Measurements from ENCODE around the gene ZBTB39.
"Not testable (repeated sequence)": the region's sequence is repeated elsewhere in the genome, so short reads cannot be mapped to it uniquely, and the experiment has no call there.

The ZBTB39 gene

GRCh38 chr12:56980941-56981530 lies 25.3 kb downstream of the ZBTB39 start:
- Histone ChIP-seq H3K27ac (ENCODE audit: insufficient read depth, low read depth, low read length, poor library complexity, severe bottlenecking) (no peak overlapping the region), H3K4me1 (ENCODE audit: control insufficient read depth, insufficient read depth, low read length) (no peaks in the 10 kb centered on the region), H3K9me3 (ENCODE audit: control insufficient read depth, low read length) (no peaks in the 10 kb centered on the region), H3K4me3 (ENCODE audit: insufficient read depth, low read depth, low read length) (no peak overlapping the region), H3K36me3 (ENCODE audit: control insufficient read depth, insufficient read depth, low read length) (no peaks in the 10 kb centered on the region), H3K27me3 (ENCODE audit: control insufficient read depth, insufficient read depth, low read length, poor library complexity, severe bottlenecking) (no peaks in the 10 kb centered on the region)
- 95 to 96% methylated on average over 4 of the region's 4 CpGs for WGBS, 2 experiments

DNA sequence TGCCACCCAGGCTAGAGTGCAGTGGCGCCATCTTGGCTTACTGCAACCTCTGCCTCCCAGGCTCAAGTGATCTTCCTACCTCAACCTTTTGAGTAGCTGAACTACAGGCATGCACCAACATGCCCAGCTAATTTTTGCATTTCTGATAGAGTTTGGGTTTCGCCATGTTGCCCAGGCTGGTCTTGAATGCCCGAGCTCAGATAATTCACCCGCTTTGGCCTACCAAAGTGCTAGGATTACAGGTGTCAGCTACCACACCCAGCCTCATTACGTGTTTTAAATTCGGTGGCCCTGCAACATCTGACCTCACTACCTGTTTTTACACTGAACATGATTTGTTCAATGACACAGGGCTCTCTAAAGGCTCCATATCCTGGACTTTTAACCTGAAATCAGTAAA lies 26.1 kb downstream of the ZBTB39 start:
- H3K27ac ChIP-seq (ENCODE audit: insufficient read depth, low read depth, low read length, poor library complexity, severe bottlenecking), result no peak overlapping the region
- no peaks in the 10 kb centered on the region for H3K27me3 ChIP-seq (ENCODE audit: control insufficient read depth, insufficient read depth, low read length, poor library complexity, severe bottlenecking)
- no peaks in the 10 kb centered on the region for H3K4me1 ChIP-seq (ENCODE audit: control insufficient read depth, insufficient read depth, low read length)
- no peaks in the 10 kb centered on the region for H3K36me3 ChIP-seq (ENCODE audit: control insufficient read depth, insufficient read depth, low read length)
- H3K4me3 ChIP-seq (ENCODE audit: insufficient read depth, low read depth, low read length), result no peak overlapping the region
- WGBS, 2 experiments, result 93 to 95% methylated on average over 6 of the region's 6 CpGs
- H3K9me3 ChIP-seq (ENCODE audit: control insufficient read depth, low read length), result no peaks in the 10 kb centered on the region

GRCh38 chr12:56979628-56980027 lies 26.7 kb downstream of the ZBTB39 start:
- 95 to 96% methylated on average over 3 of the region's 3 CpGs for WGBS, 2 experiments
- H3K4me3 ChIP-seq (ENCODE audit: insufficient read depth, low read depth, low read length), result no peak overlapping the region
- no peaks in the 10 kb centered on the region for H3K36me3 ChIP-seq (ENCODE audit: control insufficient read depth, insufficient read depth, low read length)
- H3K4me1 ChIP-seq (ENCODE audit: control insufficient read depth, insufficient read depth, low read length), result no peaks in the 10 kb centered on the region
- H3K27ac ChIP-seq (ENCODE audit: insufficient read depth, low read depth, low read length, poor library complexity, severe bottlenecking), result no peak overlapping the region
- H3K9me3 ChIP-seq (ENCODE audit: control insufficient read depth, low read length), result no peaks in the 10 kb centered on the region
- H3K27me3 ChIP-seq (ENCODE audit: control insufficient read depth, insufficient read depth, low read length, poor library complexity, severe bottlenecking), result no peaks in the 10 kb centered on the region

DNA sequence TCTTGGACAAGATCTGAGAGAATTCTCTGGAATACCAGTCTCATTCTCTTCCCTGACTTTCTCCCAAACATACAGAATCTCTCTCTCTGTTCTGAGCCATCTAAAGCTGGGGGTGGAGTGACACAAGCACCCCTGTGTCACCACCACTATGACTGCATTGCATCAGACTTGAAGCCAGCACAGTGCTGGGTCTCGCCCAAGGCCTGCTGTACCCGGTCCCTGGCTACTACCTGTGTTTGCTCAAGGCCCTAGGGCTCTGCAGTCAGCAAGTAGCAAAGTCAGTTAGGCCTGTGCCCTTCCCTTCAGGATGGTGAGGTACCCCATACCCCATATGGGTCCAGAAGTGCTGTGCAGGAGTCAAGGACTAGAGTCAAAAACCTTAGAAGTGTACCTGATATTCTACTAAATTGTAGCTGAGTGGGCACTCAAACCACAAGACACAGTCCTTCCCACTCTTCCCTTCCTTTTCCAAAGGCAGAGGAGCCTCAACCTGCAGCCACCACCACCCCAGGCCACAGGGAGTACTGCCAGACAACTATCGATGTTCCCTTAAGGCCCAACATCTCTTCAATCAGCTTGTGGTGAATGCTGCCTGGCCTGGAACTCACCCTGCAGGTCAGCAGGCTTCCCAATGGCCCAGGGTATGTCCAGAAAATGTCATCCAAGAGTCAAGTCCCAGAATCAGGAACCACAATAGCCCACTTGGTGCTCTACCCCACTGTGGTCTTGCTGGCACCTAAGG lies 27.8 kb downstream of the ZBTB39 start:
- 91% methylated on average over 3 of the region's 3 CpGs for WGBS, 2 experiments
- Histone ChIP-seq H3K4me1 (ENCODE audit: control insufficient read depth, insufficient read depth, low read length) (no peaks in the 10 kb centered on the region), H3K27ac (ENCODE audit: insufficient read depth, low read depth, low read length, poor library complexity, severe bottlenecking) (no peak overlapping the region), H3K27me3 (ENCODE audit: control insufficient read depth, insufficient read depth, low read length, poor library complexity, severe bottlenecking) (no peaks in the 10 kb centered on the region), H3K4me3 (ENCODE audit: insufficient read depth, low read depth, low read length) (no peak overlapping the region), H3K9me3 (ENCODE audit: control insufficient read depth, low read length) (no peaks in the 10 kb centered on the region), H3K36me3 (ENCODE audit: control insufficient read depth, insufficient read depth, low read length) (no peaks in the 10 kb centered on the region)

DNA sequence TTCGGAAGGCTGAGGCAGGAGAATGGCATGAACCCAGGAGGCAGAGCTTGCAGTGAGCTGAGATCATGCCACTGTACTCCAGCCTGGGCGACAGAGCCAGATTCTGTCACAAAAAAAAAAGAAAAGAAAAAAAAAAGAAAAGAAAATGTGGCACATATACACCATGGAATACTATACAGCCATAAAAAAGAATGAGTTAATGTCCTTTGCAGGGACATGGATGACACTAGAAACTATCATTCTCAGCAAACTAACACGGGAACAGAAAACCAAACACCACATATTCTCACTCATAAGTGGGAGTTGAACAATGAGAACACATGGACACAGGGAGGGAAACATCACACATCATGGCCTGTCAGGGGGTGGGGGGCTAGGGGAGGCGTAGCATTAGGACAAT lies 29.0 kb downstream of the ZBTB39 start:
- not testable (repeated sequence) for H3K27ac ChIP-seq (ENCODE audit: insufficient read depth, low read depth, low read length, poor library complexity, severe bottlenecking); H3K4me3 ChIP-seq (ENCODE audit: insufficient read depth, low read depth, low read length); H3K27me3 ChIP-seq (ENCODE audit: control insufficient read depth, insufficient read depth, low read length, poor library complexity, severe bottlenecking); H3K4me1 ChIP-seq (ENCODE audit: control insufficient read depth, insufficient read depth, low read length); H3K9me3 ChIP-seq (ENCODE audit: control insufficient read depth, low read length); H3K36me3 ChIP-seq (ENCODE audit: control insufficient read depth, insufficient read depth, low read length)
- WGBS, 2 experiments, result 85 to 93% methylated on average over 2 to 4 of the region's 4 CpGs

DNA sequence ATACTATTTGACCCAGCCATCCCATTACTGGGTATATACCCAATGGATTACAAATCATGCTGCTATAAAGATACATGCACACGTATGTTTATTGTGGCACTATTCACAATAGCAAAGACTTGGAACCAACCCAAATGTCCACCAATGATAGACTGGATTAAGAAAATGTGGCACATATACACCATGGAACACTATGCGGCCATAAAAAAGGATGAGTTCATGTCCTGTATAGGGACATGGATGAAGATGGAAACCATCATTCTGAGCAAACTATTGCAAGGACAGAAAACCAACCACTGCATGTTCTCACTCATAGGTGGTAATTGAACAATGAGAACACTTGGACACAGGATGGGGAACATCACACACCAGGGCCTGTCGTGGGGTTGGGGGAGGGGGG lies 32.1 kb downstream of the ZBTB39 start:
- WGBS, 2 experiments, result 91 to 95% methylated on average over 3 of the region's 3 CpGs
- H3K4me3 ChIP-seq (ENCODE audit: insufficient read depth, low read depth, low read length), result not testable (repeated sequence)

GRCh38 chr12:56968910-56969309 lies 37.4 kb downstream of the ZBTB39 start:
- not testable (repeated sequence) for H3K9me3 ChIP-seq (ENCODE audit: control insufficient read depth, low read length); H3K4me3 ChIP-seq (ENCODE audit: insufficient read depth, low read depth, low read length); H3K27ac ChIP-seq (ENCODE audit: insufficient read depth, low read depth, low read length, poor library complexity, severe bottlenecking); H3K27me3 ChIP-seq (ENCODE audit: control insufficient read depth, insufficient read depth, low read length, poor library complexity, severe bottlenecking); H3K4me1 ChIP-seq (ENCODE audit: control insufficient read depth, insufficient read depth, low read length); H3K36me3 ChIP-seq (ENCODE audit: control insufficient read depth, insufficient read depth, low read length)
- 90 to 93% methylated on average over 6 of the region's 6 CpGs for WGBS, 2 experiments

More for the DNA sequence above, 32.1 kb downstream of the ZBTB39 start:
- not testable (repeated sequence) for H3K27ac ChIP-seq (ENCODE audit: insufficient read depth, low read depth, low read length, poor library complexity, severe bottlenecking); H3K27me3 ChIP-seq (ENCODE audit: control insufficient read depth, insufficient read depth, low read length, poor library complexity, severe bottlenecking); H3K36me3 ChIP-seq (ENCODE audit: control insufficient read depth, insufficient read depth, low read length); H3K4me1 ChIP-seq (ENCODE audit: control insufficient read depth, insufficient read depth, low read length); H3K9me3 ChIP-seq (ENCODE audit: control insufficient read depth, low read length)

DNA sequence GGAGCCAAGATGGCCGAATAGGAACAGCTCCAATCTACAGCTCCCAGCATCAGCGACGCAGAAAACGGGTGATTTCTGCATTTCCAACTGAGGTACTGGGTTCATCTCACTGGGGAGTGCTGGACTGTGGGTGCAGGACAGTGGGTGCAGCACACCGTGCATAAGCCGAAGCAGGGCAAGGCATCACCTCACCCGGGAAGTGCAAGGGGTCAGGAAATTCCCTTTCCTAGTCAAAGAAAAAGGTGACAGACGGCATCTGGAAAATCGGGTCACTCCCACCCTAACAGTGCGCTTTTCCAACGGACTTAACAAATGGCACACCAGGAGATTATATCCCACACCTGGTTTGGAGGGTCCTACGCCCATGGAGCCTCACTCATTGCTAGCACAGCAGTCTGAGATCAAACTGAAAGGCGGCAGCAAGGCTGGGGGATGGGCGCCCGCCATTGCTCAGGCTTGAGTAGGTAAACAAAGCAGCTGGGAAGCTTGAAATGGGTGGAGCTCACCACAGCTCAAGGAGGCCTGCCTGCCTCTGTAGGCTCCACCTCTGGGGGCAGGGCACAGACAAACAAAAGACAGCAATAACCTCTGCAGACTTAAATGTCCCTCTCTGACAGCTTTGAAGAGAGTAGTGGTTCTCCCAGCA lies 40.2 kb downstream of the ZBTB39 start:
- H3K36me3 ChIP-seq (ENCODE audit: control insufficient read depth, insufficient read depth, low read length); H3K27me3 ChIP-seq (ENCODE audit: control insufficient read depth, insufficient read depth, low read length, poor library complexity, severe bottlenecking); H3K4me3 ChIP-seq (ENCODE audit: insufficient read depth, low read depth, low read length); H3K27ac ChIP-seq (ENCODE audit: insufficient read depth, low read depth, low read length, poor library complexity, severe bottlenecking); H3K4me1 ChIP-seq (ENCODE audit: control insufficient read depth, insufficient read depth, low read length); H3K9me3 ChIP-seq (ENCODE audit: control insufficient read depth, low read length): not testable (repeated sequence)
- WGBS, 2 experiments, result 86 to 87% methylated on average over 15 of the region's 15 CpGs

DNA sequence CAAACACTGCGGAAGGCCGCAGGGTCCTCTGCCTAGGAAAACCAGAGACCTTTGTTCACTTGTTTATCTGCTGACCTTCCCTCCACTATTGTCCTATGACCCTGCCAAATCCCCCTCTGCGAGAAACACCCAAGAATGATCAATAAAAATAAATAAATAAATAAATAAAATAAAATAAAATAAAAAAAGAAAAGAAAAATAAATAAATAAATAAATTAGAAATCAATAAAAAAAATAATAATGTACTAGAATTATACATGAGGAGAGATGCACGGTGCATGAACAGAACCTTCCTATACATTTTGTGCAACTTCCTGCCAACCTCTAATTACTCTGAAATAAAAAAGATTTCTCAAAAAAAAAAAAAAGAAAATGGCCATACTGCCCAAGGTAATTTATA lies 41.2 kb downstream of the ZBTB39 start:
- not testable (repeated sequence) for H3K4me3 ChIP-seq (ENCODE audit: insufficient read depth, low read depth, low read length); H3K9me3 ChIP-seq (ENCODE audit: control insufficient read depth, low read length); H3K27me3 ChIP-seq (ENCODE audit: control insufficient read depth, insufficient read depth, low read length, poor library complexity, severe bottlenecking); H3K27ac ChIP-seq (ENCODE audit: insufficient read depth, low read depth, low read length, poor library complexity, severe bottlenecking); H3K4me1 ChIP-seq (ENCODE audit: control insufficient read depth, insufficient read depth, low read length); H3K36me3 ChIP-seq (ENCODE audit: control insufficient read depth, insufficient read depth, low read length)
- WGBS, 2 experiments, result 80 to 100% methylated on average over 1 of the region's 4 CpGs

DNA sequence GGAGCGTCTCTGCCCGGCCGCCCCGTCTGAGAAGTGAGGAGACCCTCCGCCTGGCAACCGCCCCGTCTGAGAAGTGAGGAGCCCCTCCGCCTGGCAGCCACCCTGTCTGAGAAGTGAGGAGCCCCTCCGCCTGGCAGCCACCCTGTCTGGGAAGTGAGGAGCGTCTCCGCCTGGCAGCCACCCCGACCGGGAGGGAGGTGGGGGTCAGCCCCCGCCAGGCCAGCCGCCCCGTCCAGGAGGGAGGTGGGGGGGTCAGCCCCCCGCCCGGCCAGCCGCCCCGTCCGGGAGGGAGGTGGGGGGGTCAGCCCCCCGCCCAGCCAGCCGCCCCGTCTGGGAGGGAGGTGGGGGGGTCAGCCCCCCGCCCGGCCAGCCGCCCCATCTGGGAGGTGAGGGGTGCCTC lies 42.8 kb downstream of the ZBTB39 start:
- H3K4me1 ChIP-seq (ENCODE audit: control insufficient read depth, insufficient read depth, low read length); H3K36me3 ChIP-seq (ENCODE audit: control insufficient read depth, insufficient read depth, low read length); H3K27ac ChIP-seq (ENCODE audit: insufficient read depth, low read depth, low read length, poor library complexity, severe bottlenecking); H3K27me3 ChIP-seq (ENCODE audit: control insufficient read depth, insufficient read depth, low read length, poor library complexity, severe bottlenecking); H3K4me3 ChIP-seq (ENCODE audit: insufficient read depth, low read depth, low read length); H3K9me3 ChIP-seq (ENCODE audit: control insufficient read depth, low read length): not testable (repeated sequence)
- 98% methylated on average over 10 to 12 of the region's 27 CpGs for WGBS, 2 experiments
